HG03103 (cell line): ENCODE results near the gene PXMP2.

Source experiments
- ATAC-seq: cut with Tn5 transposase; IDR thresholded peaks from one replicate; pipeline ENCODE4 v1.9.1; 2021; ENCODE audit warnings: low read depth; ENCODE audit not compliant: unreplicated experiment

The PXMP2 gene

DNA sequence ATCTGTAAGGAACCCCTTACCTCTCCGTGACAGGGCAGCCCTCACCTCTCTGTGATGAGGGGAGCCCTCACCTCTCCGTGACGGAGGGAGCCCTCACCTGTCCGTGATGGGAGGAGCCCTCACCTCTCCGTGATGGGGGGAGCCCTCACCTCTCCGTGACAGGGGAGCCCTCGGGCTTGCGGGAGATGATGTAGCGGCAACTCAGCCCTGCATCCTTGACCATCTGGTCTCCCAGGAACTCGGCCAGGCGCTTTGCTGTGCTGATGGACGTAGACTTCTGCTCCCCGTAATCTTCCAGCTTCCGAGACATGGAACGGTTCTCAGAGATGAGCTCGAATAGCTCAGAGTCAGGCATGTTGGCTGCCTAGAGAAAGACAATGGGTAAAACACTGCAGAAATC, 28.2 kb upstream of the PXMP2 start:
- no peak for ATAC-seq

- no peak for ATAC-seq
Observed at GRCh38 chr12:132660052-132660451, 27.3 kb upstream of the PXMP2 start.

GRCh38 chr12:132660996-132661395, 26.4 kb upstream of the PXMP2 start:
- no peak for ATAC-seq

DNA sequence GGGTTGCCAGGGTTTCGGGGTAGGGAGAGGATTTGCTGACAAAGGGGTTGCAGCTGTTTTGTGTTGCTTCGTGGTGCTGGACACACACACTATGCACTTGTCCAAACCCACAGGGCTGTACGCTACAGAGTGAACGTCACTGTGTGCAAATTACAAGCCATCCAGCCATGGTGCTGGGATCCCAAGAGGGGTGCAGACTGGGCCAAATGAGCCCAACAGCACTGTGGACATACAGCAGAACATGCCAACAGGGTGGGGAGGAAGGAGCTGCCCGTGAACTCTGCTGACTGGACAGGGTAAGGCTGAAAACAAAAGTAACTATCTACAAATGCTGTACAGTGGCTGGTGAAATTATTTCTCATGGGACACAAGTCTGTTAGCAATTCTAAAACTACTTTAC, 25.4 kb upstream of the PXMP2 start:
- ATAC-seq = no peak

GRCh38 chr12:132662901-132663755, 24.3 kb upstream of the PXMP2 start:
- no peak for ATAC-seq

GRCh38 chr12:132664206-132665148, 22.9 kb upstream of the PXMP2 start:
- no peak for ATAC-seq

GRCh38 chr12:132665149-132665491, 22.3 kb upstream of the PXMP2 start:
- ATAC-seq = no peak

GRCh38 chr12:132665794-132666193, 21.6 kb upstream of the PXMP2 start:
- ATAC-seq = no peak

DNA sequence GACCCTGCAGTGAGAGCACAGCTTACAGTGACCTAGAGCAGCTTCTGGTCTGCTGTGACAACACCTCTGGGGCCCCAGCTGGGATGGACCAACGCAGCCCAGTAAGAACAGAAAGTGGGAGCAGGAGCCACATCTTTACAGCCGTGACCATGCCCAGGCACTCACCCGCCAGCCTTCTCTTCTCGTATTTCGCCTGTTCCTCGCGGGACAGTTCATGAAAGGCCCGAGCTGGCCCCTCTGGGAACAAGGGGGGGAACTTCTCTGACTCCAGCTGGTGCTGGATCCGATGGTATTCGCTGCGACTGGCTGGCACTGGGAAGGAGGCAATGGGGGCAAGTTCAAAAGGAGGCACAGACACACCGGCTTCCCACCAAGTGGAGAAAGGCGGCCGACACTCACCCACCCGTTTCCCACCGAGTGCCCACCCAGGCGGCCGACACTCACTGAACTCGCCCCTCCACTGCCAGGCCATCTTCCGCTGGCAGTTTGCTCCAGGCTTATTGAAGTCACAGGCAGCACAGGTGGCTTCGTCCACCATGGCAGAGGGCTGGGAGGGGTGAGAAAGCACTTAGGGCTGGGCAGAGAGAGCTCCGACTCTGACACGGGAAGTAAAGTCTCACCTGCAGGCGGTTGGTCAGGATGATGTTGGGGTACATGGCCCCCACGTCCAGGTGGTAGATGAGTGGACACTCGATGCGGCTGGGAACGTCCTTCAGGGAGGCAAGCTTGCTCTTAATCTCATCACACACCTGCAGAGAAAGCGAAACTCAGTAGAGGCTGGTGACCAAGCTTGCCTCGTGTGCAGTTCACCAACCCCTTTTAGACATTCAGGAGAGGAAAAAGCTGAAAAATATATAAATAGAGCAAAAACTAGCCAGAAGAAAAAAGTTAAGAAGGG, 18.9 kb upstream of the PXMP2 start:
- ATAC-seq = no peak

- no peak for ATAC-seq
Observed at GRCh38 chr12:132669166-132669879, 18.1 kb upstream of the PXMP2 start.

GRCh38 chr12:132672116-132672515, 15.3 kb upstream of the PXMP2 start:
- ATAC-seq = no peak

DNA sequence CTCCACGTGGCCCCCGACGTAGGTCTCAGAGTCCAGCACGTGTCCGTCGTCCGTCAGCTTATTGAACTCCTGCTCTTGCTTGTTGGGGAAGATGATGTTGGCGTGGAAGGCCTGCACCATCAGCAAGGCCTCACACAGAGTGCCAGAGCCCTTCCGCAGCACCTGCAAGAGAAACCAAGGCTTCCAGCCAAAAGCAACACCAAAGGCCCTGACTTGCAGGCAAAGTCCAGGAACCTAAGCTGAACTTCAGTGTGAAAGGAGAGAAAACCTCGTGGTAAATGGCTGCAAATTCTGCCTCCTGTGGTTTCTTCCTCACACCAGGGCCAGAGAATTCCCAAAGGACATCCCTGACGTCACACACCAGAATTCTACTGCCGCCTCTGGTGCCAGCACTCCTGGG, 14.7 kb upstream of the PXMP2 start:
- no peak for ATAC-seq

- ATAC-seq = no peak
Observed at GRCh38 chr12:132673288-132674179, 13.9 kb upstream of the PXMP2 start.

DNA sequence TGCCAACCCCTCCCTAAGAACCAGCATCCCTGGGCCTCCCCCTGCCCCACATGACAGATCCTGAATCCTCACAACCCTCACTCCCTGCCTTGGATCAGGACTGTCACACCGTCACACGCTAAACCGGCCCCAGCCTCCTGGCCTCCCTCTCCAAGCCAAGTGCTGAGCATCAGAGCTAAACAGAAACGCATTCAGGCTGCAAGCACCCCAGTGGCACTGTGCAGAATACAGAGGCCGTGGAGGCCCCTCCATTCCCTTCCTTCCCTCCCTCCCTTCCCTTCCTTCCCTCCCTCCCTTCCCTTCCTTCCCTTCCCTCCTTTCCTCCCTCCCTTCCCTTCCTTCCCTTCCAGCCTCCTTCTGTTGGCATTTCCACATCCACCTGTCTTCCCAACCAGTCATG, 12.8 kb upstream of the PXMP2 start:
- ATAC-seq = no peak

DNA sequence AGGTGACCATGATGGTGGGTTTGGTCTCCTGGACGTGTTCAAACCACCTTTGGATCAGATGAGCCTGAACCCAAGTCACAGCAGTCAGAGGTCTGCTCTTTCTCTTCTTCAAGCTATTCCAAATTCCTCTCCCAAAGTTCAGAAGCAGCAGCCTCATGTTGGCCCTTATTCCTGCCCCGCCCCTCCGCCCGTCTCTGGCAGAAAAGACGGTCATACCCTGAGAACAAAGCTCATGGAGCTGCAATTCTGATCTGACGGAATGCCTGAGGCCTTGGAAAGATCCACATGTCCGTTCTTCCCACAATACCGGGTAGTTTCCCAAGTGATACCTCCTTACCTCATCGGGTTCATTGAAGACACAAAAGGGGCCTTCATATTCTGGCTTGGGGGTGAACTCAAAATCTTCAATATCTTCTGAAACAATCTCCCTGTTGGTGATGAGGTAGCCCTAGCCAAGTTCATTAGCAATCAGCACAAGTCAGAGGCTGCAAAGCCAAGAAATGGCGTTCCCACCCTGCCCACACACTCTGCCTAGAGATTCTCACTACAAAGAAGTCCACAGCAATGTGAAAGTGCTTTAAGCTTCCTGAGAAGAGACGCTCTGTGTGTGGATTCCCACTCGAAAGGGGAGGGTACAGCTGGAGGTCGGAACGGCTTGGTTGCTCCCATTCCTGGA, 11.5 kb upstream of the PXMP2 start:
- ATAC-seq = no peak

- ATAC-seq = no peak
Observed at GRCh38 chr12:132677492-132677891, 9.9 kb upstream of the PXMP2 start.

DNA sequence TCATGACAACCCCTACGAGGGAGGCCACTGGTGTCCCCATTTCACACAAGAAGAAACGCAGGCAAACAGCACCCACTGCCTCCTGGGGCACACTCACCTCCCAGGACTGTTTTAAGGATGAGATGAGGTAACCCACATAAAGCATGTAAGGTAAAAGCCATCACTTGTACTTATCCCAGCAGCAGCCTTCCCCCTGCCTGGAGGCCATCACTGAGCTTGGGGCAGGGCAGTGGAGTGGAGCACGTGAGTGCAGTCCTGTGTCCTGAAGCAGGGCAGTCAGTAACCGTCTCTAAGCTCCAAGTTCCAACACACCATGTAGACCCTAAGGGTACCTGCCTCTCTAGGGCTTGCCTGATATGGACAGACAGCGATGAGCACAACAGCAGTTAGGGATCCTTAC, 2.0 kb upstream of the PXMP2 start:
- no peak for ATAC-seq

DNA sequence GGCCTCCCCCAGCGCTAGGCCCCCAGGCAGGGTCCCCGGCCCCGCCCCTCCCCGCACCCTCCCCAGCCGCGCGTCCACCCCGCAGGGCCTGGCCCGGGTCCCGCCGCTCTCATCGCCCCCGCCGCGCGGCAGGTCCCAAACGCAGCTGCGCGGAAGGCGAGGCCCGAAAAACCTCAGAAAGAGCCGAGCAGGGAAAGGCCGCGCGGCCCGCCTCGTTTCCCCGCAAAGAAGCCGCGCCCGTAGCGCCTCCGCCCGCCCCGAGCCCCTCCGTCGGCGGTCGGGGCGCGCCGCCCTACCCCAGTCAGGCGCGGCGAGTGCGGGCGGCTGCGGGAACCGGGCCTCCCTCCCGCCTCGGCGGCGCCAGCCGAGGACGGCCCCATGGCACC, 569 bp upstream of the PXMP2 start:
- peak; percentile 36 for ATAC-seq

GRCh38 chr12:132689227-132689626, 1.8 kb downstream of the PXMP2 start:
- ATAC-seq = no peak
